Liver (tissue), 9 donors: ENCODE measurements around the gene KCNMB2. TPM values are rescaled to one million over a fixed set of nuclear protein-coding genes. Genes with fewer than 3 reads are reported as not detected.

Experiments
- DNase-seq: peaks from one replicate; pipeline ENCODE4 v3.0.0-alpha.2; 2017; ENCODE audit warnings: low spot score
- H3K27ac ChIP-seq, 2 donors: one replicate each; pipeline ENCODE4 v1.7.0; 2013; ENCODE audit warnings: inconsistent platforms in 2 of 2, low read length in 2 of 2, control low read depth in 1 of 2, low read depth in 1 of 2, mild to moderate bottlenecking in 1 of 2
- H3K27me3 ChIP-seq, 4 donors: one replicate each; pipeline versions ENCODE4 v1.6.1 to v1.7.0; 2013; ENCODE audit warnings: low read length in 3 of 4, inconsistent platforms in 1 of 4, mild to moderate bottlenecking in 1 of 4, moderate library complexity in 1 of 4; ENCODE audit not compliant: control insufficient read depth in 4 of 4, insufficient read depth in 4 of 4
- H3K36me3 ChIP-seq, 4 donors: one replicate each; pipeline versions ENCODE4 v1.6.1 to v1.7.0; 2013; ENCODE audit warnings: low read length in 3 of 4, mild to moderate bottlenecking in 3 of 4, low read depth in 1 of 4, moderate library complexity in 1 of 4; ENCODE audit not compliant: control insufficient read depth in 4 of 4, insufficient read depth in 3 of 4
- H3K4me1 ChIP-seq, 4 donors: one replicate each; pipeline versions ENCODE4 v1.6.1 to v1.7.0; 2013; ENCODE audit warnings: low read length in 3 of 4, mild to moderate bottlenecking in 3 of 4, moderate library complexity in 1 of 4; ENCODE audit not compliant: control insufficient read depth in 4 of 4, insufficient read depth in 4 of 4
- H3K4me3 ChIP-seq, 3 donors: one replicate each; pipeline versions ENCODE4 v1.6.1 to v1.7.0; 2013; ENCODE audit warnings: low read length in 3 of 3, control low read depth in 1 of 3, low read depth in 1 of 3, mild to moderate bottlenecking in 1 of 3
- H3K9ac ChIP-seq, 2 donors: one replicate each; pipeline ENCODE4 v1.7.0; 2013; ENCODE audit warnings: low read length in 2 of 2, mild to moderate bottlenecking in 2 of 2, moderate library complexity in 2 of 2, control low read depth in 1 of 2, low read depth in 1 of 2
- H3K9me3 ChIP-seq, 4 donors: one replicate each; pipeline versions ENCODE4 v1.6.1 to v1.7.0; 2013; ENCODE audit warnings: low read length in 3 of 4; ENCODE audit not compliant: control insufficient read depth in 4 of 4
- ATF3 ChIP-seq: IDR thresholded peaks from 2 replicates; pipeline ENCODE4 v1.6.1; 2016; ENCODE audit warnings: antibody characterized with exemption
- CTCF ChIP-seq: fragments of 150-350 bp; IDR thresholded peaks from 2 replicates; pipeline ENCODE4 v1.5.1; 2017; ENCODE audit warnings: improper control_type of control experiment, low read depth, low read length; ENCODE audit not compliant: missing input control
- EGR1 ChIP-seq, 2 donors: IDR thresholded peaks; 2 replicates each; pipeline ENCODE4 v1.6.1; 2016 to 2018; ENCODE audit warnings: antibody characterized with exemption in 2 of 2, low read depth in 2 of 2
- FOXA1 ChIP-seq: IDR thresholded peaks from 2 replicates; pipeline ENCODE4 v1.6.1; 2016; ENCODE audit warnings: antibody characterized with exemption
- FOXA2 ChIP-seq: IDR thresholded peaks from 2 replicates; pipeline ENCODE4 v1.6.1; 2016; ENCODE audit warnings: antibody characterized with exemption
- GABPA ChIP-seq, 2 donors: IDR thresholded peaks in 1 of 2; conservative IDR thresholded peaks in 1 of 2; 2 replicates each; pipeline ENCODE4 v1.6.1; 2016; ENCODE audit warnings: antibody characterized with exemption in 2 of 2, mild to moderate bottlenecking in 1 of 2, moderate library complexity in 1 of 2
- HNF4A ChIP-seq, 2 donors: conservative IDR thresholded peaks; 2 replicates each; pipeline ENCODE4 v1.6.1; 2016; ENCODE audit warnings: antibody characterized with exemption in 2 of 2, mild to moderate bottlenecking in 2 of 2
- HNF4G ChIP-seq: IDR thresholded peaks from 2 replicates; pipeline ENCODE4 v1.6.1; 2016; ENCODE audit warnings: antibody characterized with exemption
- JUND ChIP-seq, 2 donors: IDR thresholded peaks; 2 replicates each; pipeline ENCODE4 v1.6.1; 2016; ENCODE audit warnings: antibody characterized with exemption in 2 of 2
- MAX ChIP-seq: IDR thresholded peaks from 2 replicates; pipeline ENCODE4 v1.6.1; 2016; ENCODE audit warnings: antibody characterized with exemption
- NR2F2 ChIP-seq: IDR thresholded peaks from 2 replicates; pipeline ENCODE4 v1.6.1; 2016; ENCODE audit warnings: antibody characterized with exemption
- RAD21 ChIP-seq, 2 donors: IDR thresholded peaks; 2 replicates each; pipeline ENCODE4 v1.6.1; 2016; ENCODE audit warnings: antibody characterized with exemption in 2 of 2, mild to moderate bottlenecking in 2 of 2
- REST ChIP-seq: IDR thresholded peaks from 2 replicates; pipeline ENCODE4 v1.6.1; 2016; ENCODE audit warnings: antibody characterized with exemption, mild to moderate bottlenecking
- RXRA ChIP-seq, 2 donors: IDR thresholded peaks; 2 replicates each; pipeline ENCODE4 v1.6.1; 2017 to 2018; ENCODE audit warnings: antibody characterized with exemption in 2 of 2, mild to moderate bottlenecking in 1 of 2
- SP1 ChIP-seq: IDR thresholded peaks from 2 replicates; pipeline ENCODE4 v1.6.1; 2018; ENCODE audit warnings: antibody characterized with exemption, mild to moderate bottlenecking
- TAF1 ChIP-seq: conservative IDR thresholded peaks from 2 replicates; pipeline ENCODE4 v1.6.1; 2016; ENCODE audit warnings: antibody characterized with exemption, mild to moderate bottlenecking
- YY1 ChIP-seq: IDR thresholded peaks from 2 replicates; pipeline ENCODE4 v1.6.1; 2016; ENCODE audit warnings: antibody characterized with exemption, mild to moderate bottlenecking
- ZBTB33 ChIP-seq: IDR thresholded peaks from 2 replicates; pipeline ENCODE4 v1.6.1; 2016; ENCODE audit warnings: antibody characterized with exemption
- WGBS: extraction: QIAGEN DNeasy Blood & Tissue Kit; methylation state at CpG from one replicate; pipeline ENCODE4 v1.1.7; 2013; 5-methylcytosine and 5-hydroxymethylcytosine counted together
- polyA plus RNA-seq, 2 donors: library from polyadenylated mRNA; stranded (reverse) in 1 of 2; unstranded in 1 of 2; fragments of 200-250 nt in 1 of 2; fragments of >200 nt in 1 of 2; fragmentation: Nextera tagmentation in 1 of 2; extraction: Ambion mirVana in 1 of 2; gene quantifications; one replicate each; pipeline versions ENCODE4 v1.2.1 to v1.2.3, GENCODE V29; 2013 to 2015
- total RNA-seq, 2 donors: library from RNA; depleted of rRNA; stranded (reverse); fragments of >200 nt; gene quantifications; one replicate each; pipeline ENCODE4 v1.2.3, GENCODE V29; 2014
- donor health status: healthy.
- donor health status: healthy.
- donor health status: healthy.
- donor health status: healthy.
- donor health status: healthy.

Gene KCNMB2
- total and polyA plus RNA-seq, 4 donors = 0.08 to 0.33 (median 0.16) TPM; not detected in 1

GRCh38 chr3:178527981-178528380, 8.3 kb upstream of the KCNMB2 start:
- Histone ChIP-seq H3K27me3 (no peaks in the 10 kb centered on the region), H3K9me3 (no peaks in the 10 kb centered on the region), H3K36me3 (no peaks in the 10 kb centered on the region), H3K9ac (no peak overlapping the region), H3K4me1 (no peaks in the 10 kb centered on the region), H3K27ac (no peak overlapping the region), H3K4me3 (no peak overlapping the region)
- no peak for TF ChIP-seq HNF4G
- no peak for TF ChIP-seq RAD21 (IDR thresholded peaks at IDR 0.05)
- no peak for TF ChIP-seq SP1
- no peak for TF ChIP-seq RXRA (IDR thresholded peaks at IDR 0.05)
- TF ChIP-seq MAX = no peak
- TF ChIP-seq JUND (IDR thresholded peaks at IDR 0.05) = no peak
- no peak for TF ChIP-seq HNF4A (conservative IDR thresholded peaks at IDR 0.05)
- no peak for TF ChIP-seq REST
- TF ChIP-seq GABPA (IDR thresholded peaks at IDR 0.05 in 1 of 2, conservative IDR thresholded peaks at IDR 0.05 in 1 of 2) = no peak
- TF ChIP-seq TAF1 = no peak
- no peak for TF ChIP-seq ATF3
- TF ChIP-seq CTCF = no peak
- TF ChIP-seq EGR1 (IDR thresholded peaks at IDR 0.05; ENCODE audit: low read depth in 2 of 2) = no peak
- TF ChIP-seq ZBTB33 = no peak
- no peak for TF ChIP-seq NR2F2
- TF ChIP-seq FOXA2 = no peak
- TF ChIP-seq YY1 = no peak
- no peak for TF ChIP-seq FOXA1
- WGBS = 81% methylated on average over 2 of the region's 2 CpGs
- no peak for DNase-seq
